Right renal pelvis (tissue), 4 donors: ENCODE results near the gene PIK3AP1. TPM values are rescaled to one million over a fixed set of nuclear protein-coding genes. Genes with fewer than 3 reads are reported as not detected.
"Not testable (repeated sequence)": the region's sequence is repeated elsewhere in the genome, so short reads cannot be mapped to it uniquely, and the experiment has no call there.

Experiments used
- DNase-seq, 4 donors: peaks; one replicate each; pipeline ENCODE4 v3.0.0-alpha.2; 2013; ENCODE audit warnings: low read depth in 4 of 4, low spot score in 3 of 4, missing footprints in 1 of 4
- polyA plus RNA-seq, 4 donors: library from polyadenylated mRNA; unstranded; fragments of 120-200 nt; gene quantifications; one replicate each; pipeline ENCODE4 v1.2.1, GENCODE V29; 2013; ENCODE audit not compliant: insufficient read length in 4 of 4

PIK3AP1 gene
- polyA plus RNA-seq, 4 donors = 4.3 to 5.5 (median 5.3) TPM

DNA sequence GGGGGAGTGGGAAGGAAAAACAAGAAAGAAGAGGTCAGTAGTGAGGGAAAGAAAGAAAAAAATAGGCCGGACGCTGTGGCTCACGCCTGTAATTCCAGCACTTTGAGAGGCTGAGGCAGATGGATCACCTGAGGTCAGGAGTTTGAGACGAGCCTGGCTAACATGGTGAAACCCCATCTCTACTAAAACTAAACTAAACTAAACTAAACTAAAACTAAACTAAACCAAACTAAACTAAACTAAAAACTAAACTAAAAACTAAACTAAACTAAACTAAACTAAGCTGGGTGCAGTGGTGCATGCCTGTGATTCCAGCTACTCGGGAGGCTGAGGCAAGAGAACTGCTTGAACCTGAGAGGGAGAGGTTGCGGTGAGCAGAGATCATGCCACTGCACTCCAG, 22.0 kb downstream of the PIK3AP1 start:
- DNase-seq = not testable (repeated sequence)

DNA sequence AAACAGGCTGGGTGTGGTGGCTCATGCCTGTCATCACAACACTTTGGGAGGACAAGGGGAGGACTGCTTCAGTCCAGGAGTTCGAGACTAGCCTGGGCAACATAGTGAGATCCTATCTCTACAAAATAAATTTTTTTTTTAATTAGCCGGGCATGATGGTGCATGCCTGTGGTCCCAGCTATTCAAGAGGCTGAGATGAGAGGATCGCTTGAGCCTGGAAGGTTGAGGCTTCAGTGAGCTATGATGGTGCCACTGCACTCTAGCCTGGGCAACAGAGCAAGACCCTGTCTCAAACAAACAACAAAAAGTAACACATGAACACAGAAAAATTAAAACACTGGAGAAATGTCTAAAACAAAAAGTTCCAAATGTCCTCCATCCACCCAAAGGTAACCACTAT, 22.9 kb downstream of the PIK3AP1 start:
- DNase-seq = no peak

- no peak for DNase-seq
Observed at GRCh38 chr10:96696845-96697425, 23.4 kb downstream of the PIK3AP1 start.

GRCh38 chr10:96695975-96696634, 24.2 kb downstream of the PIK3AP1 start:
- DNase-seq = no peak

GRCh38 chr10:96695366-96695765, 24.9 kb downstream of the PIK3AP1 start:
- DNase-seq = no peak

- DNase-seq = no peak
Observed at GRCh38 chr10:96693431-96693830, 26.9 kb downstream of the PIK3AP1 start.

DNA sequence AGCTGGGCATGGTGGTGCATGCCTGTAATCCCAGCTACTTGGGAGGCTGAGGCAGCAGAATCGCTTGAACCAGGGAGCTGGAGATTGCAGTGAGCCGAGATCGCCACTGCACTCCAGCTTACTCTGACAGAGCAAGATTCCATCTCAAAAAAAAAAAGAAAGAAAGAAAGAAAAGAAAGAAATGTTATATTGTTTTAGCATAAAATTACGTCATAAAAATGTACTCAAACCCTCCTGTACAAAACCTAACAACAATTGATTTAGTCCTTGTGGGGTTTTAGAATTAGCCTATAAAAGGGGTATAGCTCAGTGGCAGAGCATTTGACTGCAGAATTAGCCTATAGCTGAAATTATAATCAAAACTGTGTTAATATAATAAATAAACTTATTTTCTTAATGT, 27.9 kb downstream of the PIK3AP1 start:
- no peak for DNase-seq

GRCh38 chr10:96691761-96692160, 28.6 kb downstream of the PIK3AP1 start:
- no peak for DNase-seq

- DNase-seq = no peak
Observed at GRCh38 chr10:96690755-96691730, 29.3 kb downstream of the PIK3AP1 start.

- DNase-seq = no peak
Observed at GRCh38 chr10:96688789-96689188, 31.5 kb downstream of the PIK3AP1 start.

GRCh38 chr10:96687317-96688012, 32.8 kb downstream of the PIK3AP1 start:
- DNase-seq = no peak

GRCh38 chr10:96686514-96686913, 33.8 kb downstream of the PIK3AP1 start:
- DNase-seq = no peak

GRCh38 chr10:96685306-96685705, 35.0 kb downstream of the PIK3AP1 start:
- DNase-seq = no peak

GRCh38 chr10:96684826-96685225, 35.5 kb downstream of the PIK3AP1 start:
- DNase-seq = no peak

GRCh38 chr10:96683710-96684109, 36.6 kb downstream of the PIK3AP1 start:
- no peak for DNase-seq

- DNase-seq = no peak
Observed at GRCh38 chr10:96683065-96683464, 37.2 kb downstream of the PIK3AP1 start.

- no peak for DNase-seq
Observed at GRCh38 chr10:96681524-96681923, 38.8 kb downstream of the PIK3AP1 start.

DNA sequence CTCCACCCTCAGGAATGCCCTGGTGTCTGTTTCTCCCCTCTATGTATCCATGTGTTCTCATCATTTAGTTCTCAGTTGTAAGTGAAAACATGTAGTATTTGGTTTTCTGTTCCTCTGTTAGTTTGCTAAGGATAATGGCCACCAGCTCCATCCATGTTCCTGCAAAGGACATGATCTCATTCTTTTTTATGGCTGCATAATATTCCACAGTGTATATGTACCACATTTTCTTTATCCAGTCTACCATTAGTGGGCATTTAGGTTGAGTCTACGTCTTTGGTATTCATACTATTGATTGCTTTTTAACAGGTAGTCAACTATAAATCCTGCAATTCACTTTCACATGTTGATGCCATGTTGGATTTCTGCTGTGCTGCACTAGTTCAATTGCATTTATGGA, 39.9 kb downstream of the PIK3AP1 start:
- not testable (repeated sequence) for DNase-seq

DNA sequence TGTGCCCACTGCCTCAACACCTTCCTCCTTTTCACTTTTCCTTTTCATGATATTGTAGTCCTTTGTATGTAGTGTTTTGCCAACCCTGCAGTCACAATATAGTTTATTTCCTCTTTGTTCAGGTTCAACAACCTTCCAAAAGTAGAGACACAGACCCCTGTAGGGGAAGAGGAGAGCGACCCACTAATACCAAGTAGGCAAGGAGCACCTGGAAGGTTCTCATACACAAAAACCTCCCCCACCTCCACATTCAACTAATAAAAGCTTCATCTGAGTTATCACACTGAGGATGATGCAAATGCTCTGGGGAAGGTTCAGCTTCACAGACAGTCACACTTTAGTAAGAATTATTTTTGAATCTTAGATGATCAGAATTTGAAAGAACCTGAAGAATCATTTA, 41.6 kb downstream of the PIK3AP1 start:
- DNase-seq = no peak

DNA sequence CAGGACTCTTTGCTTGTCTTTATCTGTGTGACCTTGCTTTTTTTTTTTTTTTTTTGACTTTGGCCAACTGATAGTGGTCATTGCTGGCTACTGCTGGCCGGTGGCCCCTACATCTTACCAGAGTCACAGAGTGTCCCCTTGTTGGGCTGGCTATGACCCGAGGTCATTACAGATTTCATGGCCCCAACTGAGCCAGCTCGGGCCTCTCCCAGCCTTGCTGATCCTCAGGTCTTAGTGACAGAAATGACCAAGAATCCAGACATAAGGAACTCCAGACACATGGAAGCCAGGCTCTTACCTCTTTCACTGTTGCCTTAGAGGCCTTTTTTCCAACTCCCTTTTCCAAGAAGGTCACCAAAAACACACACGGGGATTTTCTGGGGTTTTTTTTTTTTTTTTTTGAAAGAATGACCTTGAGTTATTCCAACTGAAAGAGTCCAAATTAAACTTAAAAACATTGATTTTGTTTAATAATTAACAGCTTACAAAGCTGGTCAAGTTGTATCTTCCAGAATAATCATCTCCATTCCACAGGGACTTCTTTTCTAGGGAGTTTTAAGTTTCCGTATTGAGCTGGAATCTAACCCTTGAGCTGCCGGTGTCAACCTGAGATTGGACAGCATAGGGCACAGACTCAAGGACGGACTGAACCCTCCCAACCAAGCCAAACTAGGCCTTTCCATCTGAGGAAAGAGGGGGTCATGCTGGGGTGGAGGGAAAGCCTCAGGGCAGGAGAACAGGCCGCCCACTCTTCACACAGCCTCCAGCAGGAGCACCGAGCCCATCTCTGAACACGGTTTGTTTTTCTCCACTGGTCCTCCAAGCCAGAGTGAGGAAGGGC, 43.8 kb downstream of the PIK3AP1 start:
- DNase-seq = no peak
